B cell (primary cell): ENCODE data around the gene TRIM58.

Experiments used
- EZH2 ChIP-seq: IDR thresholded peaks from 2 replicates; pipeline ENCODE4 v1.6.1; 2012; ENCODE audit warnings: borderline replicate concordance, low read depth, mild to moderate bottlenecking, moderate library complexity, low read length; ENCODE audit not compliant: insufficient read depth, poor library complexity, severe bottlenecking
- TF ChIP-seq, protein P1 (sequence below): fragments of 200-600 bp; IDR thresholded peaks from one replicate; pipeline ENCODE4 v1.8.0; 2022; ENCODE audit warnings: antibody characterized with exemption, mild to moderate bottlenecking

DNA sequence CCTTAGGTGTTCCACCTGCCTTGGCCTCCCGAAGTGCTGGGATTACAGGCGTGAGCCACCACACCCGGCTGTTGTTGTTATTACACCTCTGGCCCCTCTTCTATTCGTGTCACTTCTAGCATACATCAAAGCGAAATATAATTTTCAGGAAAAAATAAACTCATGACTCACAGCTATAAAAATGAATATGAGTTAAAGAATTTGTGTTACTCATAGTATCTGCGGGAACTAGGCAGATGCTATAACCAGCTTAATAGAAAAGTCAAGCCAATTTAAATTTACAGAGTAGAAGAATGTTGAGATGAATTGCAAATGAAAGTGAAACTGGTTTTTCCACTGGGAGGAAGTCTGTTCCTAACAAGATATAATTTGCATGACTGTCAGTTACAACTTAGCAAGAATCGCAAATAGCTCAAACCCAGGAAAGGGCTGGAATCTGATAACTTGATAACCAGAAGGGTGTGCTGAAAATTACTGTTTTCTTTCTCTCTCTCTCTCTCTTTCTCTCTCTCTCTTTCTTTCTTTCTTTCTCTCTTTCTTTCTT lies 49.6 kb downstream of the TRIM58 start:
- TF ChIP-seq, protein P1, sequence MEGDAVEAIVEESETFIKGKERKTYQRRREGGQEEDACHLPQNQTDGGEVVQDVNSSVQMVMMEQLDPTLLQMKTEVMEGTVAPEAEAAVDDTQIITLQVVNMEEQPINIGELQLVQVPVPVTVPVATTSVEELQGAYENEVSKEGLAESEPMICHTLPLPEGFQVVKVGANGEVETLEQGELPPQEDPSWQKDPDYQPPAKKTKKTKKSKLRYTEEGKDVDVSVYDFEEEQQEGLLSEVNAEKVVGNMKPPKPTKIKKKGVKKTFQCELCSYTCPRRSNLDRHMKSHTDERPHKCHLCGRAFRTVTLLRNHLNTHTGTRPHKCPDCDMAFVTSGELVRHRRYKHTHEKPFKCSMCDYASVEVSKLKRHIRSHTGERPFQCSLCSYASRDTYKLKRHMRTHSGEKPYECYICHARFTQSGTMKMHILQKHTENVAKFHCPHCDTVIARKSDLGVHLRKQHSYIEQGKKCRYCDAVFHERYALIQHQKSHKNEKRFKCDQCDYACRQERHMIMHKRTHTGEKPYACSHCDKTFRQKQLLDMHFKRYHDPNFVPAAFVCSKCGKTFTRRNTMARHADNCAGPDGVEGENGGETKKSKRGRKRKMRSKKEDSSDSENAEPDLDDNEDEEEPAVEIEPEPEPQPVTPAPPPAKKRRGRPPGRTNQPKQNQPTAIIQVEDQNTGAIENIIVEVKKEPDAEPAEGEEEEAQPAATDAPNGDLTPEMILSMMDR, result peak; percentile 51
- no peak for TF ChIP-seq EZH2
